ENCODE data around the gene KIF3C.

DNA sequence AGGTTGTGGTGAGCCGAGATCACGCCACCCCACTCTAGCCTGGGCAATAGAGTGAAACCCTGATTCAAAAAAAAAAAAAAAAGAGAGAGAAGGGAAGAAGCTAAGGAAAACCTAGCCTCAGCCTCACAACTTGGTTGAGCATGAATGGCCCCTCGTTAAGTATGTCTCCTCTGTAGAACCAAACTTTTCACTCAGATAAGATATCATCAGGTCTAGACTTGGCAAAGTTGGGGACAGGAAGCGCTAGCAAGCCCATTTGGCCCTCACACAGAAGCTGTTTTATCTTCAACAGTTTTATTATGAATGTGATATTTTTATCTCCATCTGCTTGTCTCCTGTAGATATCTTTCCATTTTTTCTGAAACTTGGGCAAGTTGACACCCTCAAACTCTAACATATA, 100.5 kb downstream of the KIF3C start:
- TF ChIP-seq, protein P1, sequence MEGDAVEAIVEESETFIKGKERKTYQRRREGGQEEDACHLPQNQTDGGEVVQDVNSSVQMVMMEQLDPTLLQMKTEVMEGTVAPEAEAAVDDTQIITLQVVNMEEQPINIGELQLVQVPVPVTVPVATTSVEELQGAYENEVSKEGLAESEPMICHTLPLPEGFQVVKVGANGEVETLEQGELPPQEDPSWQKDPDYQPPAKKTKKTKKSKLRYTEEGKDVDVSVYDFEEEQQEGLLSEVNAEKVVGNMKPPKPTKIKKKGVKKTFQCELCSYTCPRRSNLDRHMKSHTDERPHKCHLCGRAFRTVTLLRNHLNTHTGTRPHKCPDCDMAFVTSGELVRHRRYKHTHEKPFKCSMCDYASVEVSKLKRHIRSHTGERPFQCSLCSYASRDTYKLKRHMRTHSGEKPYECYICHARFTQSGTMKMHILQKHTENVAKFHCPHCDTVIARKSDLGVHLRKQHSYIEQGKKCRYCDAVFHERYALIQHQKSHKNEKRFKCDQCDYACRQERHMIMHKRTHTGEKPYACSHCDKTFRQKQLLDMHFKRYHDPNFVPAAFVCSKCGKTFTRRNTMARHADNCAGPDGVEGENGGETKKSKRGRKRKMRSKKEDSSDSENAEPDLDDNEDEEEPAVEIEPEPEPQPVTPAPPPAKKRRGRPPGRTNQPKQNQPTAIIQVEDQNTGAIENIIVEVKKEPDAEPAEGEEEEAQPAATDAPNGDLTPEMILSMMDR (conservative IDR thresholded peaks at IDR 0.05 in 1 of 2, IDR thresholded peaks at IDR 0.05 in 1 of 2; ENCODE audit: extremely low read depth in 1 of 2, insufficient read depth in 1 of 2, low read depth in 1 of 2, low read length in 2 of 2) = no peak
- TF ChIP-seq EZH2 (IDR thresholded peaks at IDR 0.05; ENCODE audit: borderline replicate concordance, low read length) = no peak
